GM18499 (cell line): ENCODE data around the gene LRRC42.

Experiments used
- ATAC-seq: cut with Tn5 transposase; IDR thresholded peaks from one replicate; pipeline ENCODE4 v1.9.1; 2021; ENCODE audit warnings: moderate number of reproducible peaks; ENCODE audit not compliant: insufficient read depth, unreplicated experiment

Gene LRRC42

GRCh38 chr1:53946252-53947171 lies at the start of gene LRRC42:
Gene LRRC42, plus strand, starts transcription at chr1:53946350. Its CDS starts 5,650 bp downstream, at chr1:53952000.
- no peak for ATAC-seq

GRCh38 chr1:53896635-53897229 lies 49.4 kb upstream of the LRRC42 start:
- ATAC-seq, result no peak

- ATAC-seq, result no peak
Observed at GRCh38 chr1:53899206-53899628, 46.9 kb upstream of the LRRC42 start.

GRCh38 chr1:53899708-53900107 lies 46.4 kb upstream of the LRRC42 start:
- ATAC-seq, result no peak

- no peak for ATAC-seq
Observed at GRCh38 chr1:53902235-53903138, 43.7 kb upstream of the LRRC42 start.

GRCh38 chr1:53905509-53905908 lies 40.6 kb upstream of the LRRC42 start:
- no peak for ATAC-seq

GRCh38 chr1:53906121-53906520 lies 40.0 kb upstream of the LRRC42 start:
- ATAC-seq, result no peak

GRCh38 chr1:53909946-53910345 lies 36.2 kb upstream of the LRRC42 start:
- no peak for ATAC-seq

GRCh38 chr1:53911442-53911841 lies 34.7 kb upstream of the LRRC42 start:
- no peak for ATAC-seq

GRCh38 chr1:53913352-53914033 lies 32.7 kb upstream of the LRRC42 start:
- ATAC-seq, result no peak

GRCh38 chr1:53918343-53918742 lies 27.8 kb upstream of the LRRC42 start:
- ATAC-seq, result no peak

GRCh38 chr1:53919675-53920066 lies 26.5 kb upstream of the LRRC42 start:
- ATAC-seq, result no peak

GRCh38 chr1:53927376-53927881 lies 18.7 kb upstream of the LRRC42 start:
- ATAC-seq, result no peak

- ATAC-seq, result no peak
Observed at GRCh38 chr1:53929246-53929960, 16.7 kb upstream of the LRRC42 start.

GRCh38 chr1:53930932-53931331 lies 15.2 kb upstream of the LRRC42 start:
- ATAC-seq, result no peak

GRCh38 chr1:53931523-53931922 lies 14.6 kb upstream of the LRRC42 start:
- ATAC-seq, result no peak

- ATAC-seq, result no peak
Observed at GRCh38 chr1:53934170-53934765, 11.9 kb upstream of the LRRC42 start.

- no peak for ATAC-seq
Observed at GRCh38 chr1:53936430-53936829, 9.7 kb upstream of the LRRC42 start.
